Hematopoietic multipotent progenitor cell treated with erythropoietin and hydrocortisone succinate and interleukin-3 and kit ligand, for 17 days (in vitro differentiated cells): ENCODE measurements around the gene TOM1.

Experiments used
- DNase-seq: peaks from one replicate; pipeline ENCODE4 v3.0.0-alpha.2; 2015; ENCODE audit warnings: low spot score

The TOM1 gene

DNA sequence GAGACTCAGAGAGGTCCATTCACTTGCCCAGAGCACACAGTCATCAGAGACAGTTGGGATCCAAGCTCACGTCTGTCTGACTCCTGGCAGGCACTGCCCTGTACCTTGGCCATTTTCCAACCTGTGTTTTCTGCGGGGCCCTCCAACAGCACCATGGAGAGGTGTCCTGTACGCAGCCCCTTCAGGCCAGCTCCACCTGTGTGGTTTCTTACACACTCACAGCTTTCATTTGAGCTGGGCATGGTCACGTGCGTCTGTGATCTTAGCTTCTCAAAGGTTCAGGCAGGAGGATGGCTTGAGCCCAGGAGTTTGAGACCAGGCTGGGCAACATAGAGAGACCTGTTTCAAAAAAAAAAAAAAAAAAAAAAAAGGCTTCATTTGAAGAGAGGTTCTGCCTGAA is 24.4 kb downstream of the TOM1 start:
- no peak for DNase-seq

DNA sequence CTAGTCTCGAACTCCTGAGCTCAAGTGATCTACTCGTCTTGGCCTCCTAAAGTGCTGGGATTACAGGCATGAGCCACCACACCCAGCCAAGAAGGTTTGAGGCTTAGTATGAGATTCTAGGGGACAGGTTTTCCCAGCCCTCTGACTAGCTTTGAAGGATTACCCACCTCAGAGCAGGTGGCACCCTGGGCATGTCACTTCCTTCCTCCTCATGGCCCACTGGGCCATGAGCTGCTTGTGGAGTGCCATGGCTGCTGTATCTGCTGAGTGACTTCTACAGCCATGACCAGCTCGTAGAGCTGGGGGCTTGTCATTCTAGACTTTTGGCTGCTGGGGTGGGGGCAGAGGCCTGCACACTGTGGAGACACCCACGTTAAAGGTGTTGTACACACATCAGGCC is 25.1 kb downstream of the TOM1 start:
- no peak for DNase-seq

GRCh38 chr22:35325209-35325608 is 25.5 kb downstream of the TOM1 start:
- DNase-seq, result no peak

GRCh38 chr22:35326854-35327562 is 27.3 kb downstream of the TOM1 start:
- no peak for DNase-seq

DNA sequence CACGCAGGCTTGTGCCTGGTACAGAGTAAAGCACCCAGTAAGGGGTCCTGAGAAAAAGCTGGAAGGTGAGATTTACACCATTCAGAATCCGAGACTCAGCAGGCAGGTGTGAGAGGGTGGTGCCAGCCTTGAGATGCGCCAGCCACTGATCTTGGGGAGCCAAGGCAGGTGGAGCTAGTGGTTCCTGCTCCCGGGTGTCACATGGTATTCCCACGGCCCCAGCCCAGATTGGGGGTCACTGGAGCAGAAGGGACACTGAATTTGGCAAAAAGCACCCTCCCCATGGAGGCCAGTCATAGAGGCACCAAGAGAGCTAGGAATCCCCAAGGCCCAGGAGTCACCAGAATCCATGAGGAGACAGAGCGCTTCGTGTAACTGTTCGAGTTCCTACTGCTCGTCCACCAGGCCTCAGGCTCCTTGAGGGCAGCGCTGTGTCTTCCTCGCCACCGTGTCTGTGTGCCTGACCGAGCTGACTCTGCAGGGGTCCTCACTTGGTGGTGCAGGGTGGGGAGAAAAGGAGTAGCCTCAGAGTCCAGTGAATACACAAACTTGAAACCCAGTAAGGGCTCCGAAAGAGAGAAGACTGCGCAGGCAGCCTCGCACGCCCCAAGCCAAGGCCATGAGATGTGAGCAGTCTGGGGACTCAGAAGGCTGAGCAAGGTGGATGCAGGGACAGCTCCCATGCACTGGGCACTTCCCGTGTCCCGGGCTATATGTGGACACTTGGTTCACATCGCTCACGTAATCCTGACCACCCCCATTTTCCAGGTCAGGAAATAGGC is 28.2 kb downstream of the TOM1 start:
- no peak for DNase-seq

- DNase-seq, result no peak
These were observed 28.8 kb downstream of the TOM1 start for GRCh38 chr22:35328472-35328885.

- no peak for DNase-seq
These were observed 29.6 kb downstream of the TOM1 start for GRCh38 chr22:35329114-35329847.

DNA sequence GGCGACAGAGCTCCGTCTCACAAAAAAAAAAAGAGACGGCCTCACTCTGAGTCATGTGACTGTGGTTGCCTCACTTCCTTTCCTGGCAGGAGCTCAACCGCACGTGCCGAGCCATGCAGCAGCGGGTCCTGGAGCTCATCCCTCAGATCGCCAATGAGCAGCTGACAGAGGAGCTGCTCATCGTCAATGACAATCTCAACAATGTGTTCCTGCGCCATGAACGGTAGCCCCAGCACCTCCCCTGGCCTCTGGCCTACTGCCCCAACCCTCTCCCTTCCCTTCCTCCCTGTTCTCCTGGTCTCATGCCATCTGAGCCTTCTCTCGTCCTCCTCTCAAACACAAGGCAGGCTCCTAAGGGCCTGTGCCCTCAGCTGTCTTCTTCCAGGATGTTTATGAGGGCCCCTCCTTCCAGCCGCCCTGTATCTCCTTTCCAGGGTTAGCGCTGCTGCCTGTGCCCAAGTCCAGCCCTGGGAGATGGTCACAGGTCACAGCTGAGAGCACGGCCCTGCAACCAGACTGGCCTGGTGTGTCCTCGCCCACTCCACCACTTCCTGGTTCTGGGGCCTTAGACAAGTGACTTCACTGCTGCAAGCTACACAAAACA is 30.7 kb downstream of the TOM1 start:
- DNase-seq, result no peak

DNA sequence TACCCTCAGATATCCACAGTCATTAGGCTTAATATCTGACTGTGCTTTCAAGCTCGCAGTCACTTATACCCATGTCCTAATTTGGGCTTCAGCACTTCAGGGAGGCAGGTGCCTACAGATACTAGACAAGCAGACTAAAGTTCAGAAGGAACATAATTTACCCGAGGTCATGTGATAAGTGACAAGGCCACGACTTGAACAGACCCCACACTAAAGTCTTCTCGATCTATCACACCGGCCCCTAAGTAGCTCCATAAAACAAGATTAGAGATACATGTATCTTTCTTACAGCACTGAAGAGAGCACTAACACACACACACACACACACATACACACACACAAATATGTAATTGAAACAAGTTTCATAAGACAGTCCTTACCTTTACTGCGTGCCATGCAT is 32.6 kb downstream of the TOM1 start:
- no peak for DNase-seq

GRCh38 chr22:35333220-35333619 is 33.5 kb downstream of the TOM1 start:
- no peak for DNase-seq

DNA sequence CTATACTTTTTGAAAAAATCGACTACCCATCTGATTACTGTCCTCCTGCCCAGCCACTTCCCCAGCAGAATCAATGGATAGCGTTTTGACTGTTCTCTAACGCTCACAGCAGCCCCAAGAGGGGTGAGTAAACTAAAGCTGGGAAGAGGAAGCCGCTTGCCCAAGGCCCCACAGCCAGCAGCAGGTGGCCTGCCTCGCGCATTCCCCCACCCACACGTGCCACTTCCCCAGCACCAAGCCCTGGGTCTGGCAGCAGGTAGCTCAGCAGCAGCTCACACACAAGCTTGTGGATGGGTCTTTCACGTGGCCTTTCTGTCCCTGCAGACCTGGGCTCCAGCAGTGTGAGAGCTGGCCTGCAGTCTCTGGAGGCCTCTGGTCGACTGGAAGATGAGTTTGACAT is 34.3 kb downstream of the TOM1 start:
- no peak for DNase-seq

GRCh38 chr22:35335468-35335867 is 35.8 kb downstream of the TOM1 start:
- no peak for DNase-seq

DNA sequence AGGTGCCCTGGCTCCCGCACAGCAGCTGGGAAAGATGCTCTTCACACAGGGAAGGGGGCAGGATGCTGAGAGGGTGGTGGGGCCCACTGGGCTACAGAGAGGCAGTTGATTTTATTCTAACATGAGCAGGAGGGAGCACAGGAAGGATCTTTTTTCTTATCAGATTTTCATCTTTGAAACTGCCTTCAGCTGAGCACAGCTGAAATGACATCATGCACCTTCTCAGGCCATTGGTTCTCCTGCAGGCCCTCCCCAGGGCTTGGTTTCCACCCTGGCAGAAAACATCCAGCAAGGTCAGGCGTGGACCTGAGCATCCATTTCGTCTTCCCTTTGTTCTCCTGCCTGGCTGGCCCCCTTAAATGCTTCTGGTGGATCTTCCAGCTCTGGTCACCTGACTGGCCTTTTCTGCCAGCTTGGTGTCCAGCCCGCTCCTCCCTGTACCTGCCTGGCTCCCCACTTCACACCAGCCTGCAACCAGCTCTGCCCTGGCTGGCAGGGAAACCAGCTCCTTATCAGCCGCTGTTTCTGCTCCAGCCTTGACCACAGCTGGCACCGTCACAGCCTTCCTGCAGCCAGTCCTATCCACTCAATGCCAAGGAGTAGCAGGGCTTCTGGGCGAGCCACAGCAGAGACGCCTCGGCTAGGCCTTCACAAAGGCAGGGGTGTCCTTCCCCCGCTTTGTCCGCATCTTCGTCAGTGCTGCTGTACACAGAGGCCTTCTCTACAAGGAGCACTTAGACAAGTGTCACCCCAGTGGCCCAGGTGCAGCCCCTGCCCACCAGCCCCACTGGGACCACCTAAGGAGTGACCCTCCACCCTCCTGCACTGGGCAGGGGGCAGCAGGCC is 36.5 kb downstream of the TOM1 start:
- DNase-seq, result no peak

- DNase-seq, result no peak
These were observed 38.2 kb downstream of the TOM1 start for GRCh38 chr22:35337932-35338331.

DNA sequence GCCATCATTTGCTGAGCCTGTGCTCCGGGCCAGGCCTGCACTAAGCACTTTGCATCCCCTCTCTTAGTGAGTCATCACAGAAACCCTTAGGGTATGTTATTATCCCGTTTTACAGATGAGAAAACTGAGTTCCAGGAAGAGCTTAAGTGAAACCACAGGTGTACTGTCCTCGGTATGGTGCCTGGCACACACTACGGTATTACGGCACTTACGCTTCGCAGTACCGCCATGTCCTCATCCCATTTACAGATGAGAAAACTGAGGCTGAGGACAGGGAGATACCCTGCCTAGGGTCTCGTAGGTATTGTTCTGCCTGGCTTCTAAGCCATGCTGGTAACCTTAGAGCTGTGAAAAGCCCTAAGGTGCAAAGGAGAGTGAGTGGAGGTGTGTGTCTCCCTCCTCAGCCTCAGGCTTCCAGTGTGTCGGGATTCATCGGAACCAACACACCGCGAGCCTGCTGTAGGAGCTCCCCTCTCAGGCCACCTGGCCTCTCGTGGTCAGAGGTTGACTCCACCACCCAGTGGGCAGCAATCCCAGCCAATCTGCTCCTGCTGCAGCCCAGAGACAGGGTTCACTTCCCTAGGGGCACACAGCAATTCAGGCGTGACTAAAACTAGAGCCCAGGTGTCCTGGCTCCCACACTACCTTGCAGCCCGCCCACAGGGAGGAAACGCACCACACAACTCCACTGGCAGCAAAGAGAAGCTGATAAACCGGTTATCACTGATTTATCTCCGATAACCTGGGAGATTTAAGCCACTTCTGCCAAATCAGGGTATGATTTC is 41.6 kb downstream of the TOM1 start:
- no peak for DNase-seq

DNA sequence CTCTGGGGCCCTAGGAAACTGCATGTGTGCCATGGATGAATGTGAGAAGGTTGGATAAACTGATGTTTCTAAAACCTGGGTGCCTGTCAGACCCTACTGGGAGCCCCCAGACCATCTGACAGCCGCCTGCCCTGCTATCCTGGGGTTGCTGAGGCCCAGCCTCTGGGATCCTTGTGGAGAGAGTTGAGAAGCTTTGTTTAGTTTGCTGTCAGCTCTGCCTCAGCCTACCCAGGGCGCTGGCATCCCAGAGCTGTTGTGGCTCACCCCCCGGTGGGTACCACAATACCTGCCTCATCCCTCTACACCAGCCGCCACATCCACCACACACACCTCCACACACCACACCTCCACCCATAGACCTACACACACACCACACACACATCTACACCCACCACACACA is 42.7 kb downstream of the TOM1 start:
- no peak for DNase-seq

GRCh38 chr22:35343664-35344550 is 44.2 kb downstream of the TOM1 start:
- no peak for DNase-seq

GRCh38 chr22:35344956-35345690 is 45.4 kb downstream of the TOM1 start:
- DNase-seq, result no peak
